ENCODE data around the gene GJB5.

The GJB5 gene

GRCh38 chr1:34750610-34751009 is 4.2 kb upstream of the GJB5 start:
- no peak overlapping the region for H3K4me3 ChIP-seq (ENCODE audit: insufficient read depth, low read length, poor library complexity, severe bottlenecking)
- no peak overlapping the region for H3K9ac ChIP-seq (ENCODE audit: low read length)
- H3K4me2 ChIP-seq (ENCODE audit: low read depth, low read length, poor library complexity, severe bottlenecking), result no peak overlapping the region
- H4K20me1 ChIP-seq (ENCODE audit: low read depth, low read length), result no peaks in the 10 kb centered on the region
- H3K36me3 ChIP-seq (ENCODE audit: low read length), result no peaks in the 10 kb centered on the region
- no peak overlapping the region for H3K27ac ChIP-seq (ENCODE audit: low read depth, low read length)
- TF ChIP-seq EZH2phosphoT487 (conservative IDR thresholded peaks at IDR 0.05; ENCODE audit: low read length) (no peak), CTCF (IDR thresholded peaks at IDR 0.05; ENCODE audit: insufficient read depth, low read length, poor library complexity, severe bottlenecking) (no peak)
- no peaks in the 10 kb centered on the region for H3K9me3 ChIP-seq (ENCODE audit: insufficient read depth, low read length)
- H3K27me3 ChIP-seq (ENCODE audit: low read length), result no peaks in the 10 kb centered on the region
- H2AFZ ChIP-seq (ENCODE audit: low read depth, low read length, severe bottlenecking), result no peak overlapping the region
- no peaks in the 10 kb centered on the region for H3K79me2 ChIP-seq (ENCODE audit: insufficient read depth, low read length)
- H3F3A ChIP-seq (ENCODE audit: insufficient read depth), result no peaks in the 10 kb centered on the region
- H3K9me2 ChIP-seq (replicated peaks; ENCODE audit: insufficient read depth, low read length), result no peaks in the 10 kb centered on the region

- Histone ChIP-seq H3K36me3 (ENCODE audit: low read length) (no peaks in the 10 kb centered on the region), H4K20me1 (ENCODE audit: low read depth, low read length) (no peaks in the 10 kb centered on the region), H3K27ac (ENCODE audit: low read depth, low read length) (no peak overlapping the region), H3K9me3 (ENCODE audit: insufficient read depth, low read length) (no peaks in the 10 kb centered on the region), H3K79me2 (ENCODE audit: insufficient read depth, low read length) (no peaks in the 10 kb centered on the region), H3K27me3 (ENCODE audit: low read length) (no peaks in the 10 kb centered on the region), H3K4me3 (ENCODE audit: insufficient read depth, low read length, poor library complexity, severe bottlenecking) (no peak overlapping the region), H3K4me2 (ENCODE audit: low read depth, low read length, poor library complexity, severe bottlenecking) (no peak overlapping the region), H3K9ac (ENCODE audit: low read length) (no peak overlapping the region), H3F3A (ENCODE audit: insufficient read depth) (no peaks in the 10 kb centered on the region), H3K9me2 (replicated peaks; ENCODE audit: insufficient read depth, low read length) (no peaks in the 10 kb centered on the region), H2AFZ (ENCODE audit: low read depth, low read length, severe bottlenecking) (no peak overlapping the region)
- TF ChIP-seq EZH2phosphoT487 (conservative IDR thresholded peaks at IDR 0.05; ENCODE audit: low read length), result no peak
- no peak for TF ChIP-seq CTCF (IDR thresholded peaks at IDR 0.05; ENCODE audit: insufficient read depth, low read length, poor library complexity, severe bottlenecking)
These were observed 1.7 kb upstream of the GJB5 start for GRCh38 chr1:34753163-34753562.

- Histone ChIP-seq H2AFZ (ENCODE audit: low read depth, low read length, severe bottlenecking) (no peak overlapping the region), H3K9me2 (replicated peaks; ENCODE audit: insufficient read depth, low read length) (no peaks in the 10 kb centered on the region), H3K79me2 (ENCODE audit: insufficient read depth, low read length) (no peaks in the 10 kb centered on the region), H3K4me3 (ENCODE audit: insufficient read depth, low read length, poor library complexity, severe bottlenecking) (no peak overlapping the region), H3K9me3 (ENCODE audit: insufficient read depth, low read length) (no peaks in the 10 kb centered on the region), H3K27me3 (ENCODE audit: low read length) (no peaks in the 10 kb centered on the region), H3F3A (ENCODE audit: insufficient read depth) (no peaks in the 10 kb centered on the region), H3K4me2 (ENCODE audit: low read depth, low read length, poor library complexity, severe bottlenecking) (no peak overlapping the region), H3K9ac (ENCODE audit: low read length) (no peak overlapping the region), H3K36me3 (ENCODE audit: low read length) (no peaks in the 10 kb centered on the region), H4K20me1 (ENCODE audit: low read depth, low read length) (no peaks in the 10 kb centered on the region), H3K27ac (ENCODE audit: low read depth, low read length) (no peak overlapping the region)
- TF ChIP-seq EZH2phosphoT487 (conservative IDR thresholded peaks at IDR 0.05; ENCODE audit: low read length) (no peak), CTCF (IDR thresholded peaks at IDR 0.05; ENCODE audit: insufficient read depth, low read length, poor library complexity, severe bottlenecking) (no peak)
These were observed 1.1 kb downstream of the GJB5 start for GRCh38 chr1:34755961-34756360.

GRCh38 chr1:34757386-34757785 is 2.5 kb downstream of the GJB5 start:
- Histone ChIP-seq H4K20me1 (ENCODE audit: low read depth, low read length) (no peaks in the 10 kb centered on the region), H3K9me2 (replicated peaks; ENCODE audit: insufficient read depth, low read length) (no peaks in the 10 kb centered on the region), H3K27me3 (ENCODE audit: low read length) (no peaks in the 10 kb centered on the region)

More at GRCh38 chr1:34757386-34757785, 2.5 kb downstream of the GJB5 start:
- Histone ChIP-seq H3F3A (ENCODE audit: insufficient read depth) (no peaks in the 10 kb centered on the region), H2AFZ (ENCODE audit: low read depth, low read length, severe bottlenecking) (no peak overlapping the region), H3K79me2 (ENCODE audit: insufficient read depth, low read length) (no peaks in the 10 kb centered on the region), H3K9ac (ENCODE audit: low read length) (no peak overlapping the region), H3K4me3 (ENCODE audit: insufficient read depth, low read length, poor library complexity, severe bottlenecking) (no peak overlapping the region), H3K36me3 (ENCODE audit: low read length) (no peaks in the 10 kb centered on the region), H3K9me3 (ENCODE audit: insufficient read depth, low read length) (no peaks in the 10 kb centered on the region), H3K4me2 (ENCODE audit: low read depth, low read length, poor library complexity, severe bottlenecking) (no peak overlapping the region), H3K27ac (ENCODE audit: low read depth, low read length) (no peak overlapping the region)
- no peak for TF ChIP-seq CTCF (IDR thresholded peaks at IDR 0.05; ENCODE audit: insufficient read depth, low read length, poor library complexity, severe bottlenecking)
- TF ChIP-seq EZH2phosphoT487 (conservative IDR thresholded peaks at IDR 0.05; ENCODE audit: low read length), result no peak
